Stimulated activated CD4-positive, alpha-beta T cell treated with anti-CD3 and anti-CD28 coated beads, TNF-alpha, amount 100 ng/mL, for 1 hour (primary cell): Measurements from ENCODE around the gene C12orf75.

Experiments used
- DNase-seq, 3 donors: peaks; one replicate each; pipeline ENCODE4 v3.0.0-alpha.2; 2020; ENCODE audit warnings: low read depth in 3 of 3, low spot score in 1 of 3

The C12orf75 gene

GRCh38 chr12:105413911-105414487 is 83.5 kb downstream of the C12orf75 start:
- no peak for DNase-seq

GRCh38 chr12:105417732-105418131 is 87.2 kb downstream of the C12orf75 start:
- DNase-seq, result no peak

GRCh38 chr12:105418229-105418628 is 87.7 kb downstream of the C12orf75 start:
- no peak for DNase-seq

- DNase-seq, result no peak
Measured at GRCh38 chr12:105418821-105419291, 88.4 kb downstream of the C12orf75 start.

- no peak for DNase-seq
Measured at GRCh38 chr12:105419606-105420005, 89.1 kb downstream of the C12orf75 start.

- DNase-seq, result no peak
Measured at GRCh38 chr12:105420046-105420445, 89.6 kb downstream of the C12orf75 start.

- peak; percentile 5 to 45 (median 17) for DNase-seq
Measured at GRCh38 chr12:105420659-105421240, 90.3 kb downstream of the C12orf75 start.
